GM13977 (cell line): ENCODE measurements around the gene RAB22A.

Experiments
- DNase-seq: peaks from one replicate; pipeline ENCODE4 v3.0.0; 2012; ENCODE audit warnings: low spot score
- in situ Hi-C: fragments of 300-500 bp; cut with MboI; formaldehyde crosslinking; loops from one replicate; pipeline ENCODE4 v1.12.0; 2022; ENCODE audit warnings: low sequenced_read_pairs, low pct_unique_long_range_greater_than_20kb, mixed read lengths, inconsistent platforms; ENCODE audit not compliant: unreplicated experiment
- TF ChIP-seq, protein P1 (sequence below): IDR thresholded peaks from 2 replicates; pipeline ENCODE4 v1.5.1; 2012; ENCODE audit warnings: mild to moderate bottlenecking, control low read depth; ENCODE audit not compliant: insufficient read depth; ENCODE audit errors: extremely low read depth, missing control alignments

RAB22A gene

DNA sequence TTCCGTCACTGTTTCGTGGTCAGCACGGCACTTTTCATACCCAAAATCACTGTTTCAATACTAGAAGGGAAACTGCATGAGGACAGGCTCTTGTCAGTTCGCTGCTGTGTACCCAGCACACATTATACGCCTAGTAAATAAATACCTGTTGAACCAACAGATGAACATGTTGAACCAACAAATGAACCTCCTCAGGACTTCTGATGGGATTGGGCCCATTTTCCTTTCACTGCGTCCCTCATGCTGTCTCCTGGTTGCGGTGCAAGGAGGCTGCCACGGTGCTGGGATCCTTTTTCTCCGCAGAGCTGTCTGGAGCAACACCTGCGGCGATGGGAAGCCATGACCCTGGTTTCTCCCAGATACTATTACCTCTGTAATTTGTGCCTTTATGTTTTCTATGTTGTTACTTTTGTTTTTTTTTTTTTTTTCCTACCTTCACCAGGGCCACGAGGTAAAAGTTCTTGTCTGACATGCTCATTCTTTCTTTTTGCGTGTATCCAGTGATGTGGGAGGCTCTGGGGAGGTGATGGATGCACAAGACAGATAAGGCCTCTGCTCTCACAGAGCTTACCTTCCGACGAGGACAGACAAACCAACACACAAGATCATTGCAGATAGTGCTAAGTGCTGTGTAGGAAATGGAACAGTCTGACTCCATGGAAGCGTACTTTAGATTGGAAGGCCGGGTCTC lies 80.6 kb downstream of the RAB22A start:
- TF ChIP-seq, protein P1, sequence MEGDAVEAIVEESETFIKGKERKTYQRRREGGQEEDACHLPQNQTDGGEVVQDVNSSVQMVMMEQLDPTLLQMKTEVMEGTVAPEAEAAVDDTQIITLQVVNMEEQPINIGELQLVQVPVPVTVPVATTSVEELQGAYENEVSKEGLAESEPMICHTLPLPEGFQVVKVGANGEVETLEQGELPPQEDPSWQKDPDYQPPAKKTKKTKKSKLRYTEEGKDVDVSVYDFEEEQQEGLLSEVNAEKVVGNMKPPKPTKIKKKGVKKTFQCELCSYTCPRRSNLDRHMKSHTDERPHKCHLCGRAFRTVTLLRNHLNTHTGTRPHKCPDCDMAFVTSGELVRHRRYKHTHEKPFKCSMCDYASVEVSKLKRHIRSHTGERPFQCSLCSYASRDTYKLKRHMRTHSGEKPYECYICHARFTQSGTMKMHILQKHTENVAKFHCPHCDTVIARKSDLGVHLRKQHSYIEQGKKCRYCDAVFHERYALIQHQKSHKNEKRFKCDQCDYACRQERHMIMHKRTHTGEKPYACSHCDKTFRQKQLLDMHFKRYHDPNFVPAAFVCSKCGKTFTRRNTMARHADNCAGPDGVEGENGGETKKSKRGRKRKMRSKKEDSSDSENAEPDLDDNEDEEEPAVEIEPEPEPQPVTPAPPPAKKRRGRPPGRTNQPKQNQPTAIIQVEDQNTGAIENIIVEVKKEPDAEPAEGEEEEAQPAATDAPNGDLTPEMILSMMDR: no peak
- in situ Hi-C loops: no loop called here
- DNase-seq: no peak

DNA sequence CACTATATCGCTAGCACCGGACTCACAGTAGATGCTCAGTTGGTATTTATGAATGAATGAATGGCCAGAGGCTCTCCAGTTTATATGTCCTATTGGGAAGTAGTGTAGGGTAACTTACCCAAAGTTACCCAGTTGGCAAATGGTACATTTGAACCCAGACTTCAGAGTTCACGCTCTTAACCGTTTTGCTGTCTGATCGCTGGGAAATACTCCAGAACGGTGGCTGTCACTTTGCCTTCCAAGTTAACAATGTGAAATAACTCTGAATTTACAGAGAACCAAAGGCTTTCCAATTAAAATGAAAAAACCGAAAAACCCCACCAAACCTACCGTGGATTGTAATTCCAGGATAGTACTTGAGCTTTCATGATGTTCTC lies 81.1 kb downstream of the RAB22A start:
- DNase-seq: no peak
- in situ Hi-C loops: no loop called here
- TF ChIP-seq, protein P1: no peak

DNA sequence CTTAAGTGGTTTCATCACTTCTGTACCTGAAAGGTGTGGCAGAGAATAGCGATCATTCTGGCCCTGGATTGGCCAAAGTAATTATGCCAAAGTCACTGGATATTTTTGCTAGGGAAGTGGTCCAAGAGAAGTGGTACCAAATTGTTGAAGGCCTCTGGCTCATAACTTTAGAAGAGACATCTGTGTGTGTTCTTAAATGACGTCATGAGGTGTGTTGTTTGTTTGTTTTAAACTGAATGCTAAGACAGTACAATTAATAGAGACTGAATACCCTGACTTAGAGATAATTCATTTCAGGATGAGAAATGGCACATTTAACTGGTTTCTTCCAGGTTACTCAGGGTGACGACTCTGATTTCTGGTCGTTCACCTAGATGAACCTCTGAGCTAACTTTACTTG lies 82.8 kb downstream of the RAB22A start:
- TF ChIP-seq, protein P1: no peak
- in situ Hi-C loops: no loop called here

DNA sequence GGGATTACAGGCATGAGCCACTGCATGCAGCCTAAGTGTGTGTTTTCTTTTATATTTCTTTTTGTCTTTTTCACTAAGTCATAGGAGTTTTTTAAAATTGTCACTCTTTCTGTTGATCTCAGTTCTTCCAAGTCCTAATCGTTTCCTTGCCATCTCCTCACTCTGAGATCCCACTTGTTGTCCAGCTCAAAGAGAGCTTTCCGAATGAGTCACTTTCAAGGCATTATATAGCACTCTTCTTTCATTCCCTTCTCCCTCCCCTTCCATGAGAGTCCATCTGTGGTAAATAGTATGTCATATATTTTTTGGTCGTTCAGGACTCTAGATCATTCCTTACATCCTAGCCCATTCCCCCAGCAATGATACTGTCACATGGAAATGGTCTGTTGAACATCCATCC lies 83.8 kb downstream of the RAB22A start:
- in situ Hi-C loops: no loop called here
- TF ChIP-seq, protein P1: no peak

More for the DNA sequence above, 82.8 kb downstream of the RAB22A start:
- no peak for DNase-seq

DNA sequence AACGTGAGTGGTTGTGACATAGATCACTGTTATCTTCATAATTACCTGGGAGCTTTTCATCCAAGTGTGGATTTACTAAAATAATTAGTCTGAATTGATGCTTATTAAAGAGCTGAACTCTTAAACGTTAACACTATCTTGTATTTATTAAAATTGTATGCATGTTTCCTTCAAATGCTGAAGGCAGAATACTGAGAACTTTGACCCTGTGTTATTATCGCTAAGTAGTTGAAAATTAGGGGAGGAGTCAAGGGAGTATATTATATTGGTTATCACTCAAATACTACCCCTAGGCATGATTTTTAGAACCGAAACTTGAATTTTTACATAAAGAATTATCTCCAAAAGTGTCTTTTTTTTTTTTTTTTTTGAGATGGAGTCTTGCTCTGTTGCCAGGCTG lies 85.3 kb downstream of the RAB22A start:
- TF ChIP-seq, protein P1: no peak
- no peak for DNase-seq
- in situ Hi-C loops: no loop called here

More for the DNA sequence above, 83.8 kb downstream of the RAB22A start:
- no peak for DNase-seq

DNA sequence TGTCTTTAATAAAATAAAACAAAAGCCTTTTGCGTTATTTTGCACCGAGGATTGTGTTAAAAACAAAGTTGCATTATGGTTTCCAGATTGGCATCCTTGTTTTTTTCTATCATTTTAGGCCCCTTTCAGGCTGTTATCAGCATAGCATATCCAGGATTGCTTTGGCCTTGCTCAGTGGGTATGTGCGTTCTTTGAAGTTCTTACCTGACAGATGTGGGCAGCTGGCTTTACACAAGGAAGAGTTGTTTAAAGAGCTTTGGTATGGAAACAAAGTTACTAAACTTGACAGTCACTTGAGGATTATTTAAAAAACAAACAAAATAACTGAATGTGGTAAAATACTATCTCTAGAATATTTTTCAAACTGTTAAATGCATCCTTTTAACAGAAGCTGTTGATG lies 86.1 kb downstream of the RAB22A start:
- no peak for DNase-seq
- TF ChIP-seq, protein P1: no peak
- in situ Hi-C loops: no loop called here
